GM13976 (cell line): ENCODE measurements around the gene MRGPRE.

Source experiments
- DNase-seq: peaks from one replicate; pipeline ENCODE4 v3.0.0; 2012; ENCODE audit warnings: low spot score
- in situ Hi-C: fragments of 300-500 bp; cut with MboI; formaldehyde crosslinking; loops from one replicate; pipeline ENCODE4 v1.12.0; 2022; ENCODE audit warnings: low sequenced_read_pairs, mixed read lengths, inconsistent platforms; ENCODE audit not compliant: unreplicated experiment
- TF ChIP-seq, protein P1 (sequence below): IDR thresholded peaks from 2 replicates; pipeline ENCODE4 v1.5.1; 2012; ENCODE audit warnings: borderline replicate concordance, mild to moderate bottlenecking; ENCODE audit not compliant: insufficient read depth; ENCODE audit errors: extremely low read depth, missing control alignments, control extremely low read depth

MRGPRE gene

GRCh38 chr11:3181725-3182461, 50.3 kb downstream of the MRGPRE start:
- in situ Hi-C loops, result no loop called here
- TF ChIP-seq, protein P1, sequence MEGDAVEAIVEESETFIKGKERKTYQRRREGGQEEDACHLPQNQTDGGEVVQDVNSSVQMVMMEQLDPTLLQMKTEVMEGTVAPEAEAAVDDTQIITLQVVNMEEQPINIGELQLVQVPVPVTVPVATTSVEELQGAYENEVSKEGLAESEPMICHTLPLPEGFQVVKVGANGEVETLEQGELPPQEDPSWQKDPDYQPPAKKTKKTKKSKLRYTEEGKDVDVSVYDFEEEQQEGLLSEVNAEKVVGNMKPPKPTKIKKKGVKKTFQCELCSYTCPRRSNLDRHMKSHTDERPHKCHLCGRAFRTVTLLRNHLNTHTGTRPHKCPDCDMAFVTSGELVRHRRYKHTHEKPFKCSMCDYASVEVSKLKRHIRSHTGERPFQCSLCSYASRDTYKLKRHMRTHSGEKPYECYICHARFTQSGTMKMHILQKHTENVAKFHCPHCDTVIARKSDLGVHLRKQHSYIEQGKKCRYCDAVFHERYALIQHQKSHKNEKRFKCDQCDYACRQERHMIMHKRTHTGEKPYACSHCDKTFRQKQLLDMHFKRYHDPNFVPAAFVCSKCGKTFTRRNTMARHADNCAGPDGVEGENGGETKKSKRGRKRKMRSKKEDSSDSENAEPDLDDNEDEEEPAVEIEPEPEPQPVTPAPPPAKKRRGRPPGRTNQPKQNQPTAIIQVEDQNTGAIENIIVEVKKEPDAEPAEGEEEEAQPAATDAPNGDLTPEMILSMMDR, result no peak
- no peak for DNase-seq

- DNase-seq, result no peak
- in situ Hi-C loops, result no loop called here
- TF ChIP-seq, protein P1, result no peak
Measured at GRCh38 chr11:3180869-3181268, 51.3 kb downstream of the MRGPRE start.

- in situ Hi-C loops, result no loop called here
- no peak for DNase-seq
- TF ChIP-seq, protein P1, result no peak
Measured at GRCh38 chr11:3178349-3178748, 53.9 kb downstream of the MRGPRE start.

DNA sequence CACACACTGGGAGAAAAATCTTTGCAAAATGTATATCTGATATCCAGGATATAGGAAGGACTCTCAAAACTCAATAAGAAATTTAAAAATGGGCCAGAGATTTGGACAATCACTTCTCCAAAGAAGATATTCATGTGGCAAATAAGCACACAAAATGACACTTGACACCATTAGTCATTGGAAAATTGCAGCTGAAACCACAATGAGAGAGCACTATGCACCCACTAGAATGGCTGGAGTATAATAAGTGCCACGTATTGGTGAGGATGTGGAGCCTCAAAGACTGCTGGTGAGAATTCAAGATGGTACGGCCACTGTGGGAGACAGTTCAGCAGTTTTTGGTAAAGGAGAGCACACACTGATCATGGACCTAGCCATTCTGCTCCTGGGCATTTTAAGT, 54.3 kb downstream of the MRGPRE start:
- in situ Hi-C loops, result no loop called here
- TF ChIP-seq, protein P1, result no peak
- DNase-seq, result no peak
